ENCODE data around the gene HEXA. TPM values are rescaled to one million over a fixed set of nuclear protein-coding genes. Genes with fewer than 3 reads are reported as not detected.
A peak's percentile ranks its signal among the peaks of the same experiment; 100 is the strongest.
"Not testable (repeated sequence)": the region's sequence is repeated elsewhere in the genome, so short reads cannot be mapped to it uniquely, and the experiment has no call there.

Gene HEXA
- total RNA-seq, 6 experiments from 2014 or later = 55.9 to 107 (median 65.3) TPM

DNA sequence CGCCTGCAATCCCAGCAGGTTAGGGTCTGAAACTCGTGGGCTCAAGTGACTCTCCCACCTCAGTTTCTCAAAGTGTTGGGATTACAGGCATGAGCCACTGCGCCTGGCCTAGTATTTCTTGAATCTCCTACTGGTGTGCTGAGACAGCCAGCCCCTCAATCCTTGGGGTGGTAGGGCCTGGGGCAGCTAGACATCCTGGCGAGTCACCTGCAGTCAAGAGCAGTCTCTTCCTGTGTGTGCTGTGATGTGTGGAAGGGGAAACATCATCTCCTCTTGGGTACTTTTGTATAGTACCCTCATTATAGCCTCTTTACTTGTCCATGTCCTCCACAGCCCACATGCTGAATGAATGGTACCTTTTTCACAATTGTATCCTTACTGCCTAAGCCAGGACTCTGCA is 4.9 kb upstream of the HEXA start:
- Histone ChIP-seq H3K4me3 (no peak overlapping the region), H3K36me3 (no peaks in the 10 kb centered on the region), H3K27me3 (no peaks in the 10 kb centered on the region), H3K4me1 (peaks cover 0 to 8% (median 0%) of the 10 kb centered on the region in 4 donors), H3K27ac (no peak overlapping the region), H3K9me3 (no peaks in the 10 kb centered on the region)
- DNase-seq = no peak
- 80% methylated on average over 3 of the region's 4 CpGs for WGBS (ENCODE audit: insufficient coverage, low coverage, low lambda C conversion rate, missing lambda C conversion rate)
- intact Hi-C loops (cut with DNase I) = no loop called here
- TF ChIP-seq, protein P1, sequence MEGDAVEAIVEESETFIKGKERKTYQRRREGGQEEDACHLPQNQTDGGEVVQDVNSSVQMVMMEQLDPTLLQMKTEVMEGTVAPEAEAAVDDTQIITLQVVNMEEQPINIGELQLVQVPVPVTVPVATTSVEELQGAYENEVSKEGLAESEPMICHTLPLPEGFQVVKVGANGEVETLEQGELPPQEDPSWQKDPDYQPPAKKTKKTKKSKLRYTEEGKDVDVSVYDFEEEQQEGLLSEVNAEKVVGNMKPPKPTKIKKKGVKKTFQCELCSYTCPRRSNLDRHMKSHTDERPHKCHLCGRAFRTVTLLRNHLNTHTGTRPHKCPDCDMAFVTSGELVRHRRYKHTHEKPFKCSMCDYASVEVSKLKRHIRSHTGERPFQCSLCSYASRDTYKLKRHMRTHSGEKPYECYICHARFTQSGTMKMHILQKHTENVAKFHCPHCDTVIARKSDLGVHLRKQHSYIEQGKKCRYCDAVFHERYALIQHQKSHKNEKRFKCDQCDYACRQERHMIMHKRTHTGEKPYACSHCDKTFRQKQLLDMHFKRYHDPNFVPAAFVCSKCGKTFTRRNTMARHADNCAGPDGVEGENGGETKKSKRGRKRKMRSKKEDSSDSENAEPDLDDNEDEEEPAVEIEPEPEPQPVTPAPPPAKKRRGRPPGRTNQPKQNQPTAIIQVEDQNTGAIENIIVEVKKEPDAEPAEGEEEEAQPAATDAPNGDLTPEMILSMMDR (IDR thresholded peaks at IDR 0.05) = no peak
- TF ChIP-seq POLR2A (IDR thresholded peaks at IDR 0.05) = no peak
- no peak for ATAC-seq

DNA sequence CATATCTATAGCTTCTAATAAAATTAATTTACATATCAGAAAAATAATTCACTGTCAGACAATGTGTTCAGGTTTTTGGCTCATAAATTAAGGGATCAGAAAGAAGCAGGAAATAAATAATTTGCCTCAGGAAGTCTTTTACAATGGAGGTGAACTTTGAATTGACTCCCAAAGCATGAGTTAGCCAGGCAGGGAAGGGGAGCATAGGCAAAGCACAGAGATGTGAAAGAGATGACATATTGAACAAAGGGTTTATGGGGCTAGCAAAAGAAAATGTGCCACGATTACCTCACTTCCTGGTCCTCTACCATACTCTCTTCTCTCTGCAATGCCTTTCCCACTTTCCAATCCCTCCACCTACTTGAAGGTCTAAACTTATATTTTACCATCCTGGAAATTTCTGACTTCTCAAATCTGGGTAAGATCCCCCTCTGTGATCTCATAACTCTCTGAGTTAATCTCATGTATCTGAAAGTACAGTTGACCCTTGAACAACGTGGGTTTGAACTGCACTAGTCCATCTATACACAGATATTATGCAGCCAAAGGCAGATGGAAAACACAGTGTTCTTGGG is 4.1 kb upstream of the HEXA start:
- H3K4me1 ChIP-seq = peaks cover 0 to 12% (median 0%) of the 10 kb centered on the region in 4 donors
- ATAC-seq = no peak
- H3K36me3 ChIP-seq = no peaks in the 10 kb centered on the region
- no peak for DNase-seq
- H3K27ac ChIP-seq = no peak overlapping the region
- 35% methylated on average over 2 of the region's 2 CpGs for WGBS (ENCODE audit: insufficient coverage, low coverage, low lambda C conversion rate, missing lambda C conversion rate)
- no peaks in the 10 kb centered on the region for H3K27me3 ChIP-seq
- no peak overlapping the region for H3K4me3 ChIP-seq
- H3K9me3 ChIP-seq = no peaks in the 10 kb centered on the region
- intact Hi-C loops (cut with DNase I) = no loop called here
- TF ChIP-seq POLR2A (IDR thresholded peaks at IDR 0.05) = no peak
- TF ChIP-seq, protein P1 (IDR thresholded peaks at IDR 0.05) = no peak

DNA sequence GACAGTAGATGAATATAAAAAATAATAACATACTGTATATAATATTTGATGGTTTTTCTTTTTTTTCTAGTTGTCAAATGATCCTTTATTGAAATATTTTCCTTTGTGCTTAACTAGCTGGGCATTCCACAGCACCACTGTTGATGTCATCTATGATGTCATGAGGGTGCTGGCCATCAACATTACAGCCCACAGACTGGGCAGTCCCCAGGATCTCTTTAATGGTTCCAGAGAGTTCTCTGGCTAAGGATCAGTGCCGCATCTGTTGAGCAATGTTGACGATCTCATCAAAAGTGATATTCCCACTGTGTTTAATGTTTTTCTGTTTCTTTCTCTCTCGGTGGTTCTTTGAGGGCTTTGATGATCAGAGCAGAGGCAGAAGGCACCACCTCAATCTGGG is 3.3 kb upstream of the HEXA start:
- H3K36me3 ChIP-seq; intact Hi-C loops (cut with DNase I); H3K9me3 ChIP-seq; ATAC-seq; H3K27me3 ChIP-seq; H3K27ac ChIP-seq; H3K4me3 ChIP-seq: not testable (repeated sequence)
- peak in 1 of 3 donors; percentile 1 for DNase-seq
- H3K4me1 ChIP-seq = peaks cover 0 to 20% (median 0%) of the 10 kb centered on the region in 4 donors
- 73% methylated on average over 3 of the region's 3 CpGs for WGBS (ENCODE audit: insufficient coverage, low coverage, low lambda C conversion rate, missing lambda C conversion rate)

DNA sequence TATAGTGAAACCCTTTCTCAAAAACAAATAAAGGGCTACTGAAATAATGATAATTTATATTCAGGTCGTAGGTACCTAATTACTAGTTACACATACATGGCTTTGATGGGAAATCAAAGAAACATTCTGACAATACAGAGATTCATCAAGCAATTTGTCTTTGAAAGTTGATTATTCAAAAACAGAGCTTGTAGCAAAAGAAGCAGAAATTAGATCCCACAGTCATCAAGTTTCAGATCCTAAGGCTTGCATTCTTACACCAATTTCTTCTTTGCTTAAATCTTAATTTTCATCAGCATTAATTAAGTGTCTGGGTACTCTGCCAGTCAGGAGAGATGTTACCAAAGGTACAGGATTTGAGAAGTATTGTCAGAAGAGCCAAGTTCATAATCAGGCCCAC is 1.5 kb upstream of the HEXA start:
- H3K4me1 ChIP-seq = peaks cover 0 to 37% (median 0%) of the 10 kb centered on the region in 4 donors
- H3K4me3 ChIP-seq = no peak overlapping the region
- ATAC-seq (no peak), DNase-seq (no peak)
- WGBS (ENCODE audit: insufficient coverage, low coverage, low lambda C conversion rate, missing lambda C conversion rate) = 83% methylated on average over 1 of the region's 1 CpG
- TF ChIP-seq POLR2A (IDR thresholded peaks at IDR 0.05) = no peak
- TF ChIP-seq, protein P1 (IDR thresholded peaks at IDR 0.05) = no peak
- H3K36me3 ChIP-seq = no peaks in the 10 kb centered on the region
- intact Hi-C loops (cut with DNase I) = no loop called here
- no peaks in the 10 kb centered on the region for H3K9me3 ChIP-seq
- H3K27me3 ChIP-seq = no peaks in the 10 kb centered on the region
- peak overlapping the region in 2 of 3 donors; percentile 92 to 94 for H3K27ac ChIP-seq

DNA sequence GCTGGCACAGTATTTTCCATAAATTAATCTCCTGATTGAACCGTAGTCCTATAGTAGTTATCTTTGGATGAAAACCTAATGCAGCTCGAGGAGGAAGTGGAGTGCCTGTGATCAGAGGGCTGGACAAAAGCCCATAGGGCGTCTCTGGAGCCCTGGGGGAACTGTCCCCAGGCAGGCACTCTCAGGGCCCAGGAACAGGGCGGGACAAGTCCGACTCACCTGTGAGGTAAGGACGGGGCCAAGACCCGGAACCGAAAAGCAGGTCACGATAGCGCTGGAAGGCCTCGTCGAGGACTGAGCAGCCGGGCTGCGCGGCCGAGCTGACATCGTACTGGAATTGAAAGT is 341 bp downstream of the HEXA start:
- ATAC-seq = peak; percentile 65 to 74 (median 72)
- intact Hi-C loops (cut with DNase I) = no loop called here
- Histone ChIP-seq H3K4me1 (peaks cover 0 to 38% (median 0%) of the 10 kb centered on the region in 4 donors), H3K27me3 (no peaks in the 10 kb centered on the region), H3K36me3 (no peaks in the 10 kb centered on the region), H3K4me3 (peak overlapping the region; percentile 89 to 100 (median 90)), H3K27ac (peak overlapping the region; percentile 83 to 94 (median 92)), H3K9me3 (no peaks in the 10 kb centered on the region)
- DNase-seq = peak in 2 of 3 donors; percentile 70 to 75
- TF ChIP-seq POLR2A (IDR thresholded peaks at IDR 0.05) = no peak
- TF ChIP-seq, protein P1 (IDR thresholded peaks at IDR 0.05) = no peak
- WGBS (ENCODE audit: insufficient coverage, low coverage, low lambda C conversion rate, missing lambda C conversion rate) = 10% methylated on average over 1 of the region's 17 CpGs
